ENCODE results near the gene SUSD6.
"Not testable (repeated sequence)": the region's sequence is repeated elsewhere in the genome, so short reads cannot be mapped to it uniquely, and the experiment has no call there.

The SUSD6 gene

DNA sequence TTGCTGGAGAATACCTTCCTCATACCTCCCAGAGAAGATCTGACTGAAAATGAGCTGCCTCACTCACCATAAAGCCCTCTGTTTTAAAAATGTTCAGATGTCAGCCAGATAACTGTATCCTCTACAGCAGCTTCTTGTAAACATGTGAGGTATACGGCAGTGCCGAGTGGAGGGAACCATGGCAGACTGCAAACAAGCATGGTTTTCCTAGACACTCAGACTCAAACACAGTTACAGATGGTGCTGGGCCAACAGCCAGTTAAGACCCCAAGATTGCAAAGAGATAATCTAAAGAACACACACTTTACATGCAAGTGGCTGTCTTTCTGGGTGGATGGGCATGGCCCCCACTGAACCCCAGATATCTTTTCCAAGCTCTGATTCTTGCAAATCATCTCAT is 20.1 kb upstream of the SUSD6 start:
- no peak overlapping the region for H3K4me2 ChIP-seq (ENCODE audit: low read length)
- no peak overlapping the region for H3K4me3 ChIP-seq (ENCODE audit: low read length)
- no peaks in the 10 kb centered on the region for H4K20me1 ChIP-seq (ENCODE audit: insufficient read depth, low read length)
- peaks cover 13% of the 10 kb centered on the region for H3K4me1 ChIP-seq (ENCODE audit: low read length)
- H2AFZ ChIP-seq (ENCODE audit: low read depth, low read length) = no peak overlapping the region
- no peaks in the 10 kb centered on the region for H3K27me3 ChIP-seq (ENCODE audit: low read depth, low read length)
- H3K9ac ChIP-seq (ENCODE audit: low read length) = no peak overlapping the region
- no peaks in the 10 kb centered on the region for H3K79me2 ChIP-seq (ENCODE audit: low read length)
- H3K9me3 ChIP-seq (ENCODE audit: insufficient read depth, low read length) = no peaks in the 10 kb centered on the region
- H3K36me3 ChIP-seq (replicated peaks; ENCODE audit: low read depth, low read length) = no peaks in the 10 kb centered on the region
- TF ChIP-seq, protein P1, sequence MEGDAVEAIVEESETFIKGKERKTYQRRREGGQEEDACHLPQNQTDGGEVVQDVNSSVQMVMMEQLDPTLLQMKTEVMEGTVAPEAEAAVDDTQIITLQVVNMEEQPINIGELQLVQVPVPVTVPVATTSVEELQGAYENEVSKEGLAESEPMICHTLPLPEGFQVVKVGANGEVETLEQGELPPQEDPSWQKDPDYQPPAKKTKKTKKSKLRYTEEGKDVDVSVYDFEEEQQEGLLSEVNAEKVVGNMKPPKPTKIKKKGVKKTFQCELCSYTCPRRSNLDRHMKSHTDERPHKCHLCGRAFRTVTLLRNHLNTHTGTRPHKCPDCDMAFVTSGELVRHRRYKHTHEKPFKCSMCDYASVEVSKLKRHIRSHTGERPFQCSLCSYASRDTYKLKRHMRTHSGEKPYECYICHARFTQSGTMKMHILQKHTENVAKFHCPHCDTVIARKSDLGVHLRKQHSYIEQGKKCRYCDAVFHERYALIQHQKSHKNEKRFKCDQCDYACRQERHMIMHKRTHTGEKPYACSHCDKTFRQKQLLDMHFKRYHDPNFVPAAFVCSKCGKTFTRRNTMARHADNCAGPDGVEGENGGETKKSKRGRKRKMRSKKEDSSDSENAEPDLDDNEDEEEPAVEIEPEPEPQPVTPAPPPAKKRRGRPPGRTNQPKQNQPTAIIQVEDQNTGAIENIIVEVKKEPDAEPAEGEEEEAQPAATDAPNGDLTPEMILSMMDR (IDR thresholded peaks at IDR 0.05; ENCODE audit: low read depth, low read length) = no peak
- no peak for TF ChIP-seq EZH2phosphoT487 (IDR thresholded peaks at IDR 0.05; ENCODE audit: low read depth)
- H3K27ac ChIP-seq (ENCODE audit: low read length) = no peak overlapping the region

DNA sequence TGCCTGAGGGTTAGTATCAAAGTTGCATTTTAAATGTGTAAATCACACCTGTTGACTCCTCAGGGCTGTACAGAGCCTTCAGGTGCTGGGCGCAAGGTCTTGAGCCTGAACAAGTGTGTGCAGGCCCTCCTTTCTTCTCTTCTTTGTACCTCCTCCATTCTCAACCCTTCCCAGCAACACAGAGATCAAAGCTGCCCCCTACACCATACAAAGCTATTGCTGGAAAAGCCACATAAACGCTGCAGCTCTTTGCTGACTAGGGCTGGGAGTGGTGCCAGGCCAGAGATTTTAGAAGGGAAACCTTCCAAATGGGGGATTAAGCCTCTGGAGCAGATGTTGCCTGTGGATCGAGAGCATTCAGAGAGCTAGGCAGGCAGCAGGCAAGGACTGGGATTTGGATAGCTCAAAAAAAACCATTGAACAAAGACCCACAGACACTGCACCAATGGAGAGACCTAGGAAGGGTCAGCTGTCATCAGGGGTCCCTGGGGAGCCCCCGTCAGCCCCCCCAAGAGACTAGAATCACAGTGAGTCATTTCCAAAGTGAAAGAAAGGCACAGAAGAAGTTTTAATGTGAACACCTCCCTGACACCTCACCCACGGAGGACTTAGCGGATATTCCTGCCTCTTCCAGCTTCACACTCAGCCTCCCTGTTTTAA is 18.2 kb upstream of the SUSD6 start:
- peak overlapping the region; percentile 63 for H3K4me3 ChIP-seq (ENCODE audit: low read length)
- peak overlapping the region; percentile 18; the same call in 1 of the 2 replicates for H3K9ac ChIP-seq (ENCODE audit: low read length)
- H3K27ac ChIP-seq (ENCODE audit: low read length) = no peak overlapping the region
- no peaks in the 10 kb centered on the region for H3K9me3 ChIP-seq (ENCODE audit: insufficient read depth, low read length)
- no peaks in the 10 kb centered on the region for H3K79me2 ChIP-seq (ENCODE audit: low read length)
- H3K4me2 ChIP-seq (ENCODE audit: low read length) = peak overlapping the region; percentile 94
- peak overlapping the region; percentile 87 for H2AFZ ChIP-seq (ENCODE audit: low read depth, low read length)
- no peaks in the 10 kb centered on the region for H4K20me1 ChIP-seq (ENCODE audit: insufficient read depth, low read length)
- H3K27me3 ChIP-seq (ENCODE audit: low read depth, low read length) = no peaks in the 10 kb centered on the region
- peaks cover 13% of the 10 kb centered on the region for H3K4me1 ChIP-seq (ENCODE audit: low read length)
- TF ChIP-seq, protein P1 (IDR thresholded peaks at IDR 0.05; ENCODE audit: low read depth, low read length) = no peak
- no peak for TF ChIP-seq EZH2phosphoT487 (IDR thresholded peaks at IDR 0.05; ENCODE audit: low read depth)
- no peaks in the 10 kb centered on the region for H3K36me3 ChIP-seq (replicated peaks; ENCODE audit: low read depth, low read length)

DNA sequence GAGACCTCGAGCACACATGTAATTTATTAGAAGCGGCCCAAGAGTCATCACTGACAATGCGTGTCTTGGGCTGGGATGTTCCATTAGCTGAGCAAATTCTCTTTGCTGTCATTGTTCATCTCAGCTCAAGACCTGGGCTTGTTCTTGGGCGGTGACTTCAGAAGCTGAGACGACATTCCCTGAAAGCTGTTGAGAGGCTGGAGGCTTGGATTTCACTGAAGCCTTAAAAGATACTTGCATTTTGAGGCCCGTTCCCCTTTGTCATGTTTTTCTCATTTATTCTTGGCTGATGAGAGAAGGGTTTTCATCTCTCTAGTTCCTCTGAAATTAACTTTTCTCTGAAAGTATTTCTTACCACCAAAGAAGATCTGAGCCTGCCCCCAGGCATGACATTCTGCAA is 16.6 kb upstream of the SUSD6 start:
- H3K4me2 ChIP-seq (ENCODE audit: low read length) = no peak overlapping the region
- H3K4me1 ChIP-seq (ENCODE audit: low read length) = peaks cover 13% of the 10 kb centered on the region
- H3K4me3 ChIP-seq (ENCODE audit: low read length) = no peak overlapping the region
- H4K20me1 ChIP-seq (ENCODE audit: insufficient read depth, low read length) = no peaks in the 10 kb centered on the region
- H3K9me3 ChIP-seq (ENCODE audit: insufficient read depth, low read length) = no peaks in the 10 kb centered on the region
- H3K27ac ChIP-seq (ENCODE audit: low read length) = no peak overlapping the region
- no peaks in the 10 kb centered on the region for H3K79me2 ChIP-seq (ENCODE audit: low read length)
- no peak overlapping the region for H3K9ac ChIP-seq (ENCODE audit: low read length)
- TF ChIP-seq EZH2phosphoT487 (IDR thresholded peaks at IDR 0.05; ENCODE audit: low read depth) = no peak
- TF ChIP-seq, protein P1 (IDR thresholded peaks at IDR 0.05; ENCODE audit: low read depth, low read length) = no peak
- no peaks in the 10 kb centered on the region for H3K27me3 ChIP-seq (ENCODE audit: low read depth, low read length)
- no peak overlapping the region for H2AFZ ChIP-seq (ENCODE audit: low read depth, low read length)
- no peaks in the 10 kb centered on the region for H3K36me3 ChIP-seq (replicated peaks; ENCODE audit: low read depth, low read length)

DNA sequence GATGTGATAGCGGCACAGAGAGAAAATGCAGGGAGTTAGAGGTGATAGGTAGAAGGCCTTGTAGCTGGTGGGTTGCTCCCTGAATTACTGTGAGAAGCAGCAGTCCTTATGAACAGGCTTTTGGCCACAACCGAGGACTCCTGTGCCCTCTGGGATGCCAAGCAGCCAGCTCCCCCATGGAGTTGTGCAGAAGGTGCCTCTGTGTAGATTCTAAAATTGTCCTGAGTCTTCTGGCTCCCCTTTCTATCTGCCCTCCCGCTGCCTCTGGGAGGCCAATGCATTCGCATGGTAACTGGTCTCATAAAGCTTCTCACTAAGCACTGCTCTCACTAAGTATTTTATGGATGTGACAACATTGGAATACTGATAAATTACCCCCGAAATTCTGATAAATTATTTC is 16.1 kb upstream of the SUSD6 start:
- TF ChIP-seq EZH2phosphoT487 (IDR thresholded peaks at IDR 0.05; ENCODE audit: low read depth) = no peak
- TF ChIP-seq, protein P1 (IDR thresholded peaks at IDR 0.05; ENCODE audit: low read depth, low read length) = no peak
- H2AFZ ChIP-seq (ENCODE audit: low read depth, low read length) = no peak overlapping the region

DNA sequence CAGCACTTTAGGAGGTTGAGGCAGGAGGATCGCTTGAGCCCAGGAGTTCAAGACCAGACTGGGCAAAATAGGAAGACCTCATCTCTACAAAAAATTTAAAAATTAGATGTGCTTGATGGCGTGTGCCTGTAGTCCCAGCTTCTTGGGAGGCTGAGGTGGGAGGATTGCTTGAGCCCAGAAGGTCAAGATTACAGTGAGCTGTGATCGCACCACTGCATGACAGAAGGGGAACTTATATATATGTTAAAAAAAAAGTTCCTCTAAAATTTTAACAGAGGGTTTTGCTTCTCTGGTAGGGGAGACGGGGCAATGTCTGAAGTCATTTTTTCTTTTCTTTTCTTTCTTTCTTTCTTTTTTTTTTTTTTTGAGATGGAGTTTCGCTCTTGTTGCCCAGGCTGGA is 12.0 kb upstream of the SUSD6 start:
- not testable (repeated sequence) for H3K4me1 ChIP-seq (ENCODE audit: low read length); H3K27me3 ChIP-seq (ENCODE audit: low read depth, low read length); H3K4me3 ChIP-seq (ENCODE audit: low read length); H3K9me3 ChIP-seq (ENCODE audit: insufficient read depth, low read length); H3K27ac ChIP-seq (ENCODE audit: low read length); H2AFZ ChIP-seq (ENCODE audit: low read depth, low read length); H3K36me3 ChIP-seq (replicated peaks; ENCODE audit: low read depth, low read length); H3K9ac ChIP-seq (ENCODE audit: low read length); H4K20me1 ChIP-seq (ENCODE audit: insufficient read depth, low read length); H3K79me2 ChIP-seq (ENCODE audit: low read length); H3K4me2 ChIP-seq (ENCODE audit: low read length)

More for the DNA sequence above, 16.1 kb upstream of the SUSD6 start:
- Histone ChIP-seq H3K79me2 (ENCODE audit: low read length) (no peaks in the 10 kb centered on the region), H4K20me1 (ENCODE audit: insufficient read depth, low read length) (no peaks in the 10 kb centered on the region), H3K36me3 (replicated peaks; ENCODE audit: low read depth, low read length) (no peaks in the 10 kb centered on the region), H3K4me1 (ENCODE audit: low read length) (peaks cover 13% of the 10 kb centered on the region), H3K27me3 (ENCODE audit: low read depth, low read length) (no peaks in the 10 kb centered on the region), H3K9me3 (ENCODE audit: insufficient read depth, low read length) (no peaks in the 10 kb centered on the region), H3K27ac (ENCODE audit: low read length) (no peak overlapping the region), H3K9ac (ENCODE audit: low read length) (no peak overlapping the region), H3K4me2 (ENCODE audit: low read length) (no peak overlapping the region), H3K4me3 (ENCODE audit: low read length) (no peak overlapping the region)

Data from OCI-LY3 (cell line).